HG02759 (cell line): Measurements from ENCODE around the gene FNIP1.
"Not testable (repeated sequence)": the region's sequence is repeated elsewhere in the genome, so short reads cannot be mapped to it uniquely, and the experiment has no call there.

ENCODE experiments used
- ATAC-seq: cut with Tn5 transposase; IDR thresholded peaks from one replicate; pipeline ENCODE4 v1.9.1; 2021; ENCODE audit warnings: mild to moderate bottlenecking, moderate library complexity; ENCODE audit not compliant: unreplicated experiment

FNIP1 gene

GRCh38 chr5:131641494-131641893 lies 155.3 kb downstream of the FNIP1 start:
- no peak for ATAC-seq

- peak; percentile 59 for ATAC-seq
These were observed 156.6 kb downstream of the FNIP1 start for GRCh38 chr5:131640043-131640856.

GRCh38 chr5:131639148-131639547 lies 157.7 kb downstream of the FNIP1 start:
- ATAC-seq, result no peak

- no peak for ATAC-seq
These were observed 159.1 kb downstream of the FNIP1 start for GRCh38 chr5:131637694-131638093.

- no peak for ATAC-seq
These were observed 160.9 kb downstream of the FNIP1 start for GRCh38 chr5:131635684-131636572.

- ATAC-seq, result peak; percentile 88
These were observed 161.7 kb downstream of the FNIP1 start, which contains the start of gene RAPGEF6 for GRCh38 chr5:131634996-131635683. RAPGEF6 (minus strand) TSS chr5:131635229; CDS start chr5:131635030, 199 bp downstream.

GRCh38 chr5:131634666-131634995 lies 162.2 kb downstream of the FNIP1 start:
- ATAC-seq, result peak; percentile 24

GRCh38 chr5:131634238-131634637 lies 162.6 kb downstream of the FNIP1 start:
- no peak for ATAC-seq

- no peak for ATAC-seq
These were observed 163.0 kb downstream of the FNIP1 start for GRCh38 chr5:131633830-131634229.

- ATAC-seq, result no peak
These were observed 165.9 kb downstream of the FNIP1 start for GRCh38 chr5:131630963-131631350.

- ATAC-seq, result no peak
These were observed 166.4 kb downstream of the FNIP1 start for GRCh38 chr5:131630208-131630962.

GRCh38 chr5:131628990-131629389 lies 167.8 kb downstream of the FNIP1 start:
- no peak for ATAC-seq

GRCh38 chr5:131627207-131627865 lies 169.5 kb downstream of the FNIP1 start:
- no peak for ATAC-seq

GRCh38 chr5:131622633-131623032 lies 174.2 kb downstream of the FNIP1 start:
- no peak for ATAC-seq

GRCh38 chr5:131621164-131621563 lies 175.7 kb downstream of the FNIP1 start:
- not testable (repeated sequence) for ATAC-seq

- no peak for ATAC-seq
These were observed 177.7 kb downstream of the FNIP1 start for GRCh38 chr5:131619102-131619501.

- no peak for ATAC-seq
These were observed 179.5 kb downstream of the FNIP1 start for GRCh38 chr5:131617140-131617822.

GRCh38 chr5:131615957-131616356 lies 180.9 kb downstream of the FNIP1 start:
- ATAC-seq, result no peak

- ATAC-seq, result no peak
These were observed 183.4 kb downstream of the FNIP1 start for GRCh38 chr5:131613423-131613822.

GRCh38 chr5:131611064-131611381 lies 185.8 kb downstream of the FNIP1 start:
- no peak for ATAC-seq
